Bronchial epithelial cell (primary cell): ENCODE data around the gene CRTC3. TPM values are rescaled to one million over a fixed set of nuclear protein-coding genes. Genes with fewer than 3 reads are reported as not detected.

Source experiments
- DNase-seq: peaks from one replicate; pipeline ENCODE4 v3.0.0-alpha.2; 2010; ENCODE audit warnings: low read depth
- FAIRE-seq: peaks from 2 replicates; lab custom pipeline; 2011; peaks lifted over from hg19 to GRCh38; lab: Jason Lieb, UNC
- H3K27me3 ChIP-seq: 2 replicates; pipeline ENCODE4 v1.5.1; 2011; ENCODE audit warnings: low read length; ENCODE audit not compliant: control insufficient read depth, insufficient read depth
- H3K36me3 ChIP-seq: 2 replicates; pipeline ENCODE4 v1.5.1; 2011; ENCODE audit warnings: low read length; ENCODE audit not compliant: control insufficient read depth, insufficient read depth
- H3K4me3 ChIP-seq: 2 replicates; pipeline ENCODE4 v1.5.1; 2011; ENCODE audit warnings: mild to moderate bottlenecking, low read depth, low read length, control low read depth
- total RNA-seq: library from RNA; depleted of rRNA; stranded (reverse); fragments of >200 nt; gene quantifications from 2 replicates; pipeline ENCODE4 v1.2.1, GENCODE V29; 2014
- TF ChIP-seq, protein P1 (sequence below): IDR thresholded peaks from 2 replicates; pipeline ENCODE4 v1.5.1; 2011; ENCODE audit warnings: mild to moderate bottlenecking, moderate library complexity, low read length, control low read depth, inconsistent platforms; ENCODE audit not compliant: insufficient read depth, severe bottlenecking

The CRTC3 gene
- total RNA-seq, 1 donor from 2014 or later, result 5.8 TPM

DNA sequence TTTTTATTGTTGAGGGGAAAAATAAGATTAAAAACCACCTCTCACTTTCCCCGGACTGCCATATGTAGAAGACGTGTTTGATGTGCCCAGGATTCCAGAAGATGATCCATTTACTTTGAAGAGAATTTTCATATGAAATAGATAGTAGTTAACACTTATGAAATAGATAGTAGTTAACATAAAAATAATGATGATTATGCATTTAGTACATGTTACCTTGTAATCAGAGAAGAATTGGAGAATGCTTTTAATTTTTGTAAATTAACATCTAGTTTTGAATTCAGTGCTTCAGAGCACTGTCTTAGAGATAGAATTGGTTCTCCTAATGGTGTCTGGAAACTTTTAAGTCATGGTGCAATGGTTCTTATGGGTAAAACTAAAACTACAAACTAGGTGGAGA is 46.1 kb upstream of the CRTC3 start:
- H3K36me3 ChIP-seq, result peaks cover 34% of the 10 kb centered on the region
- no peak for DNase-seq
- no peaks in the 10 kb centered on the region for H3K27me3 ChIP-seq
- TF ChIP-seq, protein P1, sequence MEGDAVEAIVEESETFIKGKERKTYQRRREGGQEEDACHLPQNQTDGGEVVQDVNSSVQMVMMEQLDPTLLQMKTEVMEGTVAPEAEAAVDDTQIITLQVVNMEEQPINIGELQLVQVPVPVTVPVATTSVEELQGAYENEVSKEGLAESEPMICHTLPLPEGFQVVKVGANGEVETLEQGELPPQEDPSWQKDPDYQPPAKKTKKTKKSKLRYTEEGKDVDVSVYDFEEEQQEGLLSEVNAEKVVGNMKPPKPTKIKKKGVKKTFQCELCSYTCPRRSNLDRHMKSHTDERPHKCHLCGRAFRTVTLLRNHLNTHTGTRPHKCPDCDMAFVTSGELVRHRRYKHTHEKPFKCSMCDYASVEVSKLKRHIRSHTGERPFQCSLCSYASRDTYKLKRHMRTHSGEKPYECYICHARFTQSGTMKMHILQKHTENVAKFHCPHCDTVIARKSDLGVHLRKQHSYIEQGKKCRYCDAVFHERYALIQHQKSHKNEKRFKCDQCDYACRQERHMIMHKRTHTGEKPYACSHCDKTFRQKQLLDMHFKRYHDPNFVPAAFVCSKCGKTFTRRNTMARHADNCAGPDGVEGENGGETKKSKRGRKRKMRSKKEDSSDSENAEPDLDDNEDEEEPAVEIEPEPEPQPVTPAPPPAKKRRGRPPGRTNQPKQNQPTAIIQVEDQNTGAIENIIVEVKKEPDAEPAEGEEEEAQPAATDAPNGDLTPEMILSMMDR, result no peak
- no peak for FAIRE-seq
- no peak overlapping the region for H3K4me3 ChIP-seq

GRCh38 chr15:90487186-90487585 is 42.5 kb upstream of the CRTC3 start:
- TF ChIP-seq, protein P1, result no peak
- no peak for FAIRE-seq
- no peak for DNase-seq
- Histone ChIP-seq H3K27me3 (no peaks in the 10 kb centered on the region), H3K36me3 (peaks cover 26% of the 10 kb centered on the region), H3K4me3 (no peak overlapping the region)

GRCh38 chr15:90489514-90489913 is 40.2 kb upstream of the CRTC3 start:
- DNase-seq (peak; percentile 69), FAIRE-seq (no peak)
- Histone ChIP-seq H3K27me3 (no peaks in the 10 kb centered on the region), H3K36me3 (peaks cover 25% of the 10 kb centered on the region), H3K4me3 (no peak overlapping the region)
- TF ChIP-seq, protein P1, result no peak

DNA sequence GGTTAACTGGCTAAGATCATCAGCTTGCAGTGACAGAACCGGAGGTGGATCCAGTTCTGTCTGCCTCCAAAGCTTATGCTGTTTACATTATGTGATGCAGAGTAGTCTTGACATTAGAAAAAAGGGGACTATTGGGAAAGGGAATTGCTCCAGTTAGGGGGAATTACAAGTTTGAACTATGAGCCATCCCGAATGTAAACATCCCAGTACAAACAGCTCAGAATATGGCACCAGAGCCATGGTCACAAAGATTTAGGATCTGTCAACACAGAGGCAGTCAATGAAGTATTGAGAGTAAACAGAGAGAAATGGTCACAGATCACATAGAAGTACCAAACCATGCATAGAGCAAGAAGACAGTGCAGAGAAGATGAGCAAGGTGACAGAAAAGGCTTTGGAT is 39.8 kb upstream of the CRTC3 start:
- FAIRE-seq (no peak), DNase-seq (no peak)
- TF ChIP-seq, protein P1, result no peak
- Histone ChIP-seq H3K27me3 (no peaks in the 10 kb centered on the region), H3K36me3 (peaks cover 26% of the 10 kb centered on the region), H3K4me3 (no peak overlapping the region)

DNA sequence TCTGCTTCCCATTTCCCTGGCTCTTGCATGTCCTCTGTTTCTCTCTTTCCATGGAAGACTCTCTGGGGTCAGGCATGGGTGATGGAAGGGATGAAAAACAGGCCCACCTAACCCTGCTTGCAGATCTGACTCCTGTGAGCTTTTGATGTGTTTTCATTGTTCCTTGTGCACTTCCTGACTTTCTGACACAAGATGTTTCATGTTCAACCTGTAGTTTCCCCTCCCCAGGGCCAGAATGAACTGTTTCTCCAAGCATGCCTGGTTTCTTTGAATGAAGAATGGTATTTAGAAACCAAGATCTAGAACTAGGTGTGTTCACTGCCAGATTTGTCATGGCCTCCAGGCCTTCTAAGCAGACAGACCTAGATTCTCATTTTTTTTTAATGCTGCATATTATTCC is 36.1 kb upstream of the CRTC3 start:
- H3K27me3 ChIP-seq, result no peaks in the 10 kb centered on the region
- peaks cover 14% of the 10 kb centered on the region for H3K36me3 ChIP-seq
- TF ChIP-seq, protein P1, result no peak
- H3K4me3 ChIP-seq, result no peak overlapping the region
- DNase-seq (no peak), FAIRE-seq (no peak)

- Histone ChIP-seq H3K36me3 (peaks cover 20% of the 10 kb centered on the region), H3K4me3 (no peak overlapping the region), H3K27me3 (no peaks in the 10 kb centered on the region)
- TF ChIP-seq, protein P1, result no peak
- FAIRE-seq (no peak), DNase-seq (no peak)
Measured at GRCh38 chr15:90495067-90495466, 34.7 kb upstream of the CRTC3 start.
